Mucosa of stomach (tissue), 1 donor: ENCODE results near the gene PPFIBP2.

Experiments
- H3K27me3 ChIP-seq: one replicate; pipeline ENCODE4 v1.7.0; 2013; ENCODE audit warnings: mild to moderate bottlenecking, low read length; ENCODE audit not compliant: control insufficient read depth, insufficient read depth
- H3K36me3 ChIP-seq: one replicate; pipeline ENCODE4 v1.7.0; 2013; ENCODE audit warnings: low read length; ENCODE audit not compliant: control insufficient read depth, insufficient read depth
- H3K4me1 ChIP-seq: one replicate; pipeline ENCODE4 v1.7.0; 2013; ENCODE audit warnings: mild to moderate bottlenecking, low read length; ENCODE audit not compliant: control insufficient read depth, insufficient read depth
- H3K4me3 ChIP-seq: one replicate; pipeline ENCODE4 v1.7.0; 2013; ENCODE audit warnings: low read length
- H3K9ac ChIP-seq: one replicate; pipeline ENCODE4 v1.7.0; 2013; ENCODE audit warnings: mild to moderate bottlenecking, low read length, moderate library complexity
- H3K9me3 ChIP-seq: one replicate; pipeline ENCODE4 v1.7.0; 2013; ENCODE audit warnings: mild to moderate bottlenecking, low read length, moderate library complexity; ENCODE audit not compliant: control insufficient read depth
- donor health status: Pancreatic carcinoma.

The PPFIBP2 gene

DNA sequence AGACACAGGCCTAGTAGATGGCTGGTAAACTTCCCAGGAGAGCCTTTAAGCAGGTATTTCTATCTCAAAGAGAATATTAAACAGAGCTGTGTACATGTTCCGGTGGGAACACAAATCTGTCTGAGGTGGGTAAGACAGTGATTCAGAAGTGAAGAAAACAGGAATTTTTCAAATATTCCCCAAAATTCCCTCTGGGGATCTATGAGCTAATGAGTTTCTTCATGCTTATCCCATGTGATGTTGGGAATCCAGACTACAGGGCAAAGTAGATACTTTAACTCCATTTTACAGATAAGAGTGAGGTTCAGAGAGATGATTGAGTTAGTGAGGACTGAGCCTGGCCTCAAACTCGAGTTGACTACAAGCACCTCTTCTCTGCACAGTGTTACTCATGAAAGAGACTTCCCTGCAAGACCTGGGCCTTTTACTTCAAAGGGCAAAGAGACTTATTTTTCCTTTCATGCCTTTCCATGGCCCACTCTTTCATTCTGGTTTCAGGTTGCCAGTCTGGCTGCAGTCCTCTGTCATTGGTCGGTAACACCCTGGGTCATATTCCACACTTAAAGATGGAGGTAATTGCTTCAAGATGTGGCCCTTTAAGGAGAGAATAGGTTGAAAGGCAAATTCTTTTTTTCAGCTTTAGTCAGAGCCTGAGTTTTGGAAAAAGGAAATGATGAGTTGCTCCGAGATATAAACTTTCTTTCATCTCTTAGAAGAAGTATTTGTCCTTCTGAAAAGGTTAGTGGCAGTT lies 89.4 kb downstream of the PPFIBP2 start:
- Histone ChIP-seq H3K4me3 (no peak overlapping the region), H3K27me3 (no peaks in the 10 kb centered on the region), H3K4me1 (peaks cover 61% of the 10 kb centered on the region), H3K9me3 (no peaks in the 10 kb centered on the region), H3K36me3 (peaks cover 3% of the 10 kb centered on the region), H3K9ac (no peak overlapping the region)

DNA sequence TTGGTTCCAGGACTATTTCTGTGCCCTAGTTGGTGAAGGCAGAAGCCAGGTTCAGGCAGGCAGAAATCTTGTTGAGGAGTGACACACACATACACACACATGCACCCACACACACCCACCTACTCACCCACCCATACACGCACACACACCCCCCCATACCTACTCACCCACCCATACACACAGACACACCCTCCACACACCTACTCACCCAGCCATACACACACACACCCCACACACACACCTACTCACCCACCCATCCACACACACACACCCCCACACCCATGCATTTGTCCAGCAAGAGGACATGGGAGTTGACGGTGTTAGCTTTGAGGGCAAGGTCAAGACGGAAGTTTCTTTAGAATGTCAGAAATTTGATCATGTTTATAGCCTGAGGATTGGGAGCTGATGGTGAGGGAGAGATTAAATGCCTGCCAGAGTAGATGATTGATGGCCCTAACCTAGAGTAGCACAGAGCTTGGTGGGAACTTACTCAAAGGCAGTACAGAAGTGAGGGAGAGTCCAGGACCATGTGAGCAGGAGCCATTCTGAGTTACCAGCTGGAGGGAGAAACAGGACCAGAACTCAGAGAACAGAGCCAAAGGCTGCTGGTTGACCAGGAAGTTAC lies 90.6 kb downstream of the PPFIBP2 start:
- H3K9me3 ChIP-seq, result no peaks in the 10 kb centered on the region
- no peaks in the 10 kb centered on the region for H3K27me3 ChIP-seq
- H3K4me3 ChIP-seq, result no peak overlapping the region
- peaks cover 3% of the 10 kb centered on the region for H3K36me3 ChIP-seq
- peaks cover 54% of the 10 kb centered on the region for H3K4me1 ChIP-seq
- peak overlapping the region; percentile 40 for H3K9ac ChIP-seq

DNA sequence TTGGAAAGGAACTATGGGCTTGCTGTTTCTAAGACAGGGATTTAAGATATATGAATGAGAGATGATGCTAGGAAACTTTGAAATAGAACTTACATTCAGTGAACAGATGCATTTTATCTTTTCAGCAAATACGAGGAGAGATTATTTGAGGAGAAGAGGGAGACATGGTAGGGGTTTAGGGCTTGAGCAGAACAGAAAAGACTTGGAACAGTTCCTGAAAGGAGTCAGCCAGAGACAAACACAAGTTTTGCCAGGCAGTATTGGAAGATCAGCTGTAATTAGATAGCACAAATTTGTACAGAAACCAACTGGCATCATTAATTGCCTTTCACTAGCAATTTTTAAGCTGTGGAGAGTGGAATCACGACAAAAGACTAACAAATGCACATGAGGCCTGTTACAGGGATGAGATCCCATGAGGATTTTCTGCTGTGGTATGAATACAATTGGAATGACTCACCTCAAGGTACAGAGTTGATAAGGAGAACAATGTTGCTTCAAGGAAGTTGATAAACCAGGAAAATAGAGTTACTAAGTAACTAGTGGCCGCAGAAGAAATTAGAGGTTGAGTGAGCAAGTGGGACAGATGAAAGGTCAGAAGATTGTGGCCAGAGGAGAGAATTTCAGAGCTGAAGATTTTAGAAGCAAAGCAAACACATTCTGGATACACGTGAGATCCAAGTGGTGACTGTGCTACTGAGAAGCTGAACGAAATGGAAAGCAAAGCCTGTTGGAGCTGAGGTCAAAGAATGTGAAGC lies 91.6 kb downstream of the PPFIBP2 start:
- Histone ChIP-seq H3K4me3 (peak overlapping the region; percentile 23), H3K9ac (peak overlapping the region; percentile 71), H3K4me1 (peaks cover 50% of the 10 kb centered on the region), H3K36me3 (peaks cover 3% of the 10 kb centered on the region), H3K27me3 (no peaks in the 10 kb centered on the region), H3K9me3 (no peaks in the 10 kb centered on the region)

DNA sequence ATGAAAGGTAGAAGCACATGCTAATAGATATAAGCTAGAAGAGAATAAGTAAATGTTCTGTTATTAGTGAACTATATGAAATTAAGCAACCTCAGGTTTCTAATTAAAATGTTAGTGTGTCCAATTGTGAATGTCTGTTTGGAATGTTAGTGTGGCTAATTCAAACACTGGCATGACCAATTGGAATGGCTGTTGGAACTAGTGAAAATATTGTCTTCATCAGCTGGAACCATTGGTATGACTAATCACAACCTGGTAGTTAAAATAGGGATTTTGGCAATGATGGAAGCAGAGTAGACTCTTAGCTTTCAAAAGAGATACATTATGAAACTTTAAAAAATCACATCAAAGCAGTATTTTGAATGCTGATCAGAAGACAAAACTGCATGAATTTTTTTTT lies 92.7 kb downstream of the PPFIBP2 start:
- H3K9ac ChIP-seq, result peak overlapping the region; percentile 71
- peaks cover 50% of the 10 kb centered on the region for H3K4me1 ChIP-seq
- peak overlapping the region; percentile 23 for H3K4me3 ChIP-seq

DNA sequence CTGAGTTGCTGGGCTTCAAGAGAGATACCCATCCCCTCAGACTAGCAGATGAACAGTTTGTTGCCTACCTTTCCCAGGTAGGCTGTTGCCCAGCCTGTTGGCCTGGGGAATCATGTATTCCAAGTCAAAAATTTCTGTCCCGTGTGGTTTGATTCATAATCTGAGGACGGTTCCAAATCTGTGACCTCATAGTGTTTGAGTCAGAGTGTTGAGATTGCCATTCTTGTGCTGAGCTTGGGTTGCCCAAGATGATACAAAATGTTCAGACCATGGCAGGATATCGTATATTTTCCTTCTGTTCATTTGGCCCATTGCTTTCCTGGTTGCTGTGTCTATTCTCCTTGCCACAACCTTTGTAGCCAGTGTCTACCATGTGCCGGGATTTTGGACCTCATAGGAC lies 95.2 kb downstream of the PPFIBP2 start:
- Histone ChIP-seq H3K4me3 (no peak overlapping the region), H3K9ac (peak overlapping the region; percentile 23), H3K27me3 (no peaks in the 10 kb centered on the region), H3K36me3 (no peaks in the 10 kb centered on the region), H3K4me1 (peaks cover 46% of the 10 kb centered on the region), H3K9me3 (no peaks in the 10 kb centered on the region)

More for the DNA sequence above, 92.7 kb downstream of the PPFIBP2 start:
- Histone ChIP-seq H3K9me3 (no peaks in the 10 kb centered on the region), H3K36me3 (peaks cover 3% of the 10 kb centered on the region), H3K27me3 (no peaks in the 10 kb centered on the region)

DNA sequence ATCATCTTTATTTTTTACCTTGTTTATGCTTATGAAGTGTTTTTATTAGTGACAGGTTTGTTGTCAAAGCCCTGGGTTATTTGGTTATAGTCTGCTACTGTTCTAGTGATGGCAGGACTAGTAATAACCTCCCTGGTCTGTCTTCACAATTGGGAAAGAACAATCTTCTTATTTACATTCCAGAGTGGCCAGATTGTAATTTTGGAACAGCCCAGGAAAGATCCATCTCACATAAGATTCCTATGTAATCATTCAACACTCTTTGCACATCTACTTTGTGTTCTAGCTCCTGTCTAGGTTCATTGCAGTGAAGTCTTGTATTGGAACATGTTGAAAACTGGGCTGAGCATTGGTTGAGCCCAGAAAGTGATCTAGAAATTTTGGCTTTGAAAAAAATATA lies 95.7 kb downstream of the PPFIBP2 start:
- no peak overlapping the region for H3K4me3 ChIP-seq
- no peaks in the 10 kb centered on the region for H3K27me3 ChIP-seq
- no peaks in the 10 kb centered on the region for H3K9me3 ChIP-seq
- H3K9ac ChIP-seq, result no peak overlapping the region
- H3K4me1 ChIP-seq, result peaks cover 44% of the 10 kb centered on the region
- H3K36me3 ChIP-seq, result no peaks in the 10 kb centered on the region

DNA sequence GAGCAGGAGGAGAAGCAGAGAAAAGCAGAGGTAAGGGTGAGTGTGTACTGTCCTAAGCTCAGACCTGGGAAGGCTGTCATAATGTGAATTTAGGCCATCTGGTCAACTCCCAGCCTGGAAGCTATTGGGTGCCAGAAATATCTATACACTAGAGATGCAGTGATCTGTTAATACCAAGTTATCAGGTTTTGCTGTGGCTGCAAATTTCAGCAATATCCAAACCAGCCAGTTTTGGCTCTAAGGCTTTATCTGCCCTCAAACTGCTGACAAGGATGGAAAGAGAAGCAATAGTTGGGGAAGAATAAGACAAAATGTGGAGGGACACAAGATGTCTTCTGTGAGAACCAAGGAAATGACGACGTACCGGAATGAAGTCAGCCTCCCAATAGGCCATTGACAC lies 96.6 kb downstream of the PPFIBP2 start:
- Histone ChIP-seq H3K36me3 (no peaks in the 10 kb centered on the region), H3K27me3 (no peaks in the 10 kb centered on the region), H3K4me1 (peaks cover 40% of the 10 kb centered on the region)

DNA sequence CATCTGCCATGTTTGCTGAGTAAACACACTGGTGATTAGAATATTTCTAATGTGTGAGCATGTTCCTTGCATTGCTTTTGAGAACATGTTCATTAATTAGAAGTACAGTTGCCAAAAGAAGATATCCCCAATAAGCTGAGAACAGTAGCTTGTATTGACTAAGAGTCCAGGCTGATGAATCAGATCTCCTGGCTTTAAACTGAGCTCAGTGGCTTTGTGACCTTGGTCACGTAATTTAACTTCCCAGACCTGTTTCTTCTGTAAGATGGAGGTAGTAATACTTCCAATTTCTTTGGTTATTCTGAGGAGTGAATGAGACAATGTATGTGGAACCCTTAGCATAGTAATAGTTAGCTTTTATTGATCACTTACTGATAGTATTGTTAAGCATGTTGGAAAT lies 97.6 kb downstream of the PPFIBP2 start:
- Histone ChIP-seq H3K4me1 (peaks cover 39% of the 10 kb centered on the region), H3K27me3 (no peaks in the 10 kb centered on the region), H3K9ac (no peak overlapping the region), H3K36me3 (no peaks in the 10 kb centered on the region), H3K9me3 (no peaks in the 10 kb centered on the region), H3K4me3 (no peak overlapping the region)

More for the DNA sequence above, 96.6 kb downstream of the PPFIBP2 start:
- no peak overlapping the region for H3K9ac ChIP-seq
- no peak overlapping the region for H3K4me3 ChIP-seq
- no peaks in the 10 kb centered on the region for H3K9me3 ChIP-seq

DNA sequence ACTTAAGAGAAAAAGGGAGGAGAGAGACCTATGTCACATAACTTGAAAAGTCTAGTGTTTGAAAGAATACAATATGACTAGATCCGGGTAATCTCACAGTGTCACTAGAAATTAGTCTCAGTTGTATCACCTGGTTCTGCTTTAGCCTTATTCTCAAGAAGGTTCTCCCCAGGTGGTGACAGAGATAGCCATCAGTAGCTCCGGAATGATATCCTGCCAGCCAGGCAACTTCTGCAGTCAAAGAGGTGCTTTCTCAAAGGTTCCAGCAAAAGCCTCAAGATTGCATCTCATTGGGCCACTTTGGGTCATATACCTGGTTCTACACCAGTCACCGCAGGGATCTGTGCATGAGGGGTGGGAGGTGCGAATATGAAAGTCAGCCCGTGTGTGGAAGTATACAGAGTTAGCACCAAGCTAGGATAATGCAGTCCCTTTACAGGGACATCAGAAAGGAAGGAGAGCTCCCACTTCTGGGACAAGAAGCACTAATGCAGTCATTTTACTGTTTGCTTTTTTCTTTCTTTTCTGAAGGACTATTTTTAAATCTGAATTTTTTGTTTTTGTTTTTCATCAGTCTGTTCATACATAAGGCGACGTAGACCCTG lies 98.4 kb downstream of the PPFIBP2 start:
- Histone ChIP-seq H3K27me3 (no peaks in the 10 kb centered on the region), H3K4me3 (no peak overlapping the region), H3K4me1 (peaks cover 39% of the 10 kb centered on the region), H3K36me3 (no peaks in the 10 kb centered on the region), H3K9me3 (no peaks in the 10 kb centered on the region), H3K9ac (no peak overlapping the region)

DNA sequence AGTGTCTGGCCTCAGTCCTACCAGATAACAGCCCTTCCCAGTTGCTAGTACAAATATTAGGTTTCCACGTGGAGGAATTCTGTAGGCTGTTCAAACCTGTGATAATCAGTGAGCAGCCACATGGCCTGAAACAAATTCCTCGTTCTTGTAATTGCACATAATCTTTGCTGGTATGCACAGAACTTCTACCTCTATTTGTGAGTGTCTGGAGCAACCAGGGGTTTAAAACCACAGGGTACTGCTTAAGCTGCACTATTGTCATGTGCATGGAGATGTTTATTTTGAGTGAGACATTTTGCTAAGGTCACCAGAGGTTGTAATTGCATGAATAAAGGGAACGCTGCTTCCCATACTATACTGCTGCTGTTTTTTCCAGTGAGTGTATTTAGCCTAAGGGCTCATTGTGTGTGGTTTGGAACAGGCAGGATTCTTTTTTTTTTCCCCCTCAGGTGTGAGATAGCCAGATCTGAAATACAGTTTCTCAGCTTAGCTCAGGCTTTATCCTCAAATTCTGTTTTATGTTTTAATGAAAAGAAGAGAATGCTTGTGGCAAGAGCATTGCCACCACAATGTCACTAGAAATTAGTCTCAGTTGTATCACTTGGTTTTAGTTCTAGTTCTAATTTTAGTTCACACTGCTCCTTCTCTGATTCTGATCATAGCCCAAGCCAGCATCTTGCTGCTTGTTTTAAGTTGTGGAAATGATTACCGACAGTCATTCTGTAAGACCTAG lies 99.0 kb downstream of the PPFIBP2 start:
- Histone ChIP-seq H3K9me3 (no peaks in the 10 kb centered on the region), H3K4me3 (no peak overlapping the region), H3K27me3 (no peaks in the 10 kb centered on the region), H3K36me3 (no peaks in the 10 kb centered on the region), H3K9ac (no peak overlapping the region), H3K4me1 (peaks cover 39% of the 10 kb centered on the region)

DNA sequence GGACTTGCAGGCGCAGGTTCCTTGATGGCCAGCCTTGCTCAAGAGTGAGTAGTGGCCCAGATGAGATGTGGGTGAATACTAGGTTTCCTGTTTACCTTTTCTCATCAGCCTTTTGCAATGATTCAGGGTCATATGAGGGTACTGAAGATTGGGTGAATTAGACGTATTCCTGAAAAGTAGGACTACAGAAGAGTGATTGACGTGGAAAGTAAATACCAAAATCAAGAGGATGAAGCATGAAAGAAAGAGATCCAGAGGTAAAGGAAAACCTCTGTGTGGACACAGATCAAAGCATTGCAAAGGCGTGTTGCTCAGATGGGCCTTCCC lies 99.6 kb downstream of the PPFIBP2 start:
- Histone ChIP-seq H3K4me3 (no peak overlapping the region), H3K4me1 (peaks cover 39% of the 10 kb centered on the region), H3K9ac (no peak overlapping the region), H3K27me3 (no peaks in the 10 kb centered on the region), H3K36me3 (no peaks in the 10 kb centered on the region), H3K9me3 (no peaks in the 10 kb centered on the region)
